GM12873 (cell line): ENCODE measurements around the gene MYOCD.

Source experiments
- TF ChIP-seq, protein P1 (sequence below): IDR thresholded peaks from 2 replicates; pipeline ENCODE4 v1.5.1; 2012; ENCODE audit warnings: low read depth, mild to moderate bottlenecking, moderate library complexity, low read length, control low read depth; ENCODE audit not compliant: insufficient read depth; ENCODE audit errors: missing control alignments

Gene MYOCD

DNA sequence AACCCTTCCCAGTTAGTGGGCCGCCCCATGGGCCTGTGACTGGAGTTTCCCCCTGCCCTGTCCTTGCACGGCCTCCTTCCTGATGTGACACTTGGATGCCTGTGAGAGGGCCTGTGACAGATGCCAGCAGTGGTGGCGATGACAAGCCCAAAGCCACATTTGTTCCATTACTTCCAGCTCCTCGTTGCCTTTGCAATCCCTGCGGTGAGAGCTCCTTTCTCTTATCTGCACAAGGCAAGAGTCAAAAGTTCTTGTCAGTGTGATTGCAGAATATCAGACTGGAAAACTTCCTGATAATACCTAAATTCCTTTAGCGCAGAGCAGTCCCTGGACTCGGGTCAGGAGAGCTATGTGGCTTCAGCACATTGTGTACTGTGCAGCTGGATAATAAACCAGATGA is 69.2 kb downstream of the MYOCD start:
- TF ChIP-seq, protein P1, sequence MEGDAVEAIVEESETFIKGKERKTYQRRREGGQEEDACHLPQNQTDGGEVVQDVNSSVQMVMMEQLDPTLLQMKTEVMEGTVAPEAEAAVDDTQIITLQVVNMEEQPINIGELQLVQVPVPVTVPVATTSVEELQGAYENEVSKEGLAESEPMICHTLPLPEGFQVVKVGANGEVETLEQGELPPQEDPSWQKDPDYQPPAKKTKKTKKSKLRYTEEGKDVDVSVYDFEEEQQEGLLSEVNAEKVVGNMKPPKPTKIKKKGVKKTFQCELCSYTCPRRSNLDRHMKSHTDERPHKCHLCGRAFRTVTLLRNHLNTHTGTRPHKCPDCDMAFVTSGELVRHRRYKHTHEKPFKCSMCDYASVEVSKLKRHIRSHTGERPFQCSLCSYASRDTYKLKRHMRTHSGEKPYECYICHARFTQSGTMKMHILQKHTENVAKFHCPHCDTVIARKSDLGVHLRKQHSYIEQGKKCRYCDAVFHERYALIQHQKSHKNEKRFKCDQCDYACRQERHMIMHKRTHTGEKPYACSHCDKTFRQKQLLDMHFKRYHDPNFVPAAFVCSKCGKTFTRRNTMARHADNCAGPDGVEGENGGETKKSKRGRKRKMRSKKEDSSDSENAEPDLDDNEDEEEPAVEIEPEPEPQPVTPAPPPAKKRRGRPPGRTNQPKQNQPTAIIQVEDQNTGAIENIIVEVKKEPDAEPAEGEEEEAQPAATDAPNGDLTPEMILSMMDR, result no peak

- TF ChIP-seq, protein P1, result no peak
These were observed 69.8 kb downstream of the MYOCD start for GRCh38 chr17:12735517-12735916.

DNA sequence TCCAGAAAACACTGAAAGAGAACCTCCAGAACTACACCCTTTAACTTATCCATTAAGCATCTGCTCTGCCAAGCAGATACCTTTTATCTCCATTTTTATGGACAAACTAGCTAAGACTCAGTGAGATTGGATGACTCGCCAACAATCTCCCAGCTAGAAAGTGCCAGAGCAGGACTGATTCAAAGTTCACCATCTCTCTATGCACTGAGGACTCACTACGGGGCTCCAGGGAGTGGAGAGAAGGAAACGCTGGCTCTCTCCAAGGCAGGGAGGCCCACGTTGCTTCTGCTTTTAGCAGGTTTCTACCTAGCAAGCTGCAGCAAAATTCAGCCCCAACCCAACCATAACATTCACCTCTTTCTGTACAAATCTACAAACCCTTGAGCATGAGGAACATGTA is 70.8 kb downstream of the MYOCD start:
- TF ChIP-seq, protein P1, result no peak

GRCh38 chr17:12737740-12738469 is 72.2 kb downstream of the MYOCD start:
- TF ChIP-seq, protein P1, result no peak

DNA sequence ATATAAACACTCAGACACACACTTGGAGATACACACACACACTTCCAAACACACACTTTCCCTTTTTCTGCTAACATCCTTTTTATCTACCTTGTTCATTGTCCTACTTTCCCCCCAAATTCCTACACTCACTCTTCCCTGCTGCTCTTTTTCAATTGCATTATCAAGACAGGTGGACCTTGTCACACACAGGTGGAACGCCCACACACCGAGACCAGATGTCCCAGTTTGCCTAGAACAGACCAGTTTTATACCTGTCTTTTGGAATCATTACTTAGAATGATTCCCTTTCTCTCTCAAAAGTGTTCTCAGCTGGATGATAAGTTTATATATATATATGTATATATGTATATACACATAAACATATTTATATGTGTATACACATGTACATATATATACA is 72.9 kb downstream of the MYOCD start:
- TF ChIP-seq, protein P1, result no peak

DNA sequence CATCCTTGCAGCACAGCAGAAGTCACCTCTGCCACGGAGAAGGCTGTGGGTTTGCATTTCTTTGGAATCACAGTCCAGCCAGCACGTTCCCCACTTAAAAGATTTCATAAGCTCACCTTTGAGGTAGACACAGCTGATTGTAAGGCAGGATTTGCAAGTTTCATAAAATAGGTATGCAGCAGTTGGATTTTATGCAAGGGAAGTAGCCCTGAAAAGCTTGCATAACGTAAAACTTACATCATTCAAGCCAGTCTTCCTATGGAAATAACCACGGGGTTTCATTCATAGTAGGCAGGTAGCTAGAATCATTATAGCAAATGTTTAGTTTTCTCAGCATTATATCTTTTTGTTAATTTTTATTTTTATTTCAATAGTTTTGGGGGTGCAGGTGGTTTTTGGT is 73.8 kb downstream of the MYOCD start:
- TF ChIP-seq, protein P1, result no peak

DNA sequence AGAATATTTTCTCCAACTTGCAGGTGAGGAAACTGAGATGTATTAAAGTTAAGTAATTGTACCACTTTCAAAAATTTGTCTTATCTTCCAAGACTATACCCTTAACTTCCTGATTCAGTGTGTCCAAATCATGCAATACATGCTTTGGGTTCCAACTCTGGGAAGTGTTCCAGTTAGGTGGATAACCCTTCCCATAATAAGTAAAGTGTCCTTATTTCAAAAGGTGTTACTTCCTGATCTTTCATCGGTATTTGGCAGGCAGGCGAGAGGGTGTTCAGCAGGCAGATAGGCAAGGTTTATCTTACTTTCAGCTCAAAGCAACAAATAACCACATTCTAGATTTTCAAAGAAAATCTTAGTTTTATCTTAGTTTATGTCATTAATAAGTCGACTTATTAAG is 77.4 kb downstream of the MYOCD start:
- TF ChIP-seq, protein P1, result no peak
